MG63 (cell line): ENCODE measurements around the gene AHNAK. TPM values are rescaled to one million over a fixed set of nuclear protein-coding genes. Genes with fewer than 3 reads are reported as not detected.

Experiments
- DNase-seq: peaks from one replicate; pipeline ENCODE4 v3.0.0-alpha.2; 2020
- H3K27me3 ChIP-seq: fragments of 250-450 bp; sonication (Bioruptor Pico); 2 replicates; pipeline ENCODE4 v1.5.1; 2020; ENCODE audit warnings: mild to moderate bottlenecking, moderate library complexity
- H3K36me3 ChIP-seq: fragments of 250-450 bp; sonication (Bioruptor Pico); 2 replicates; pipeline ENCODE4 v1.5.1; 2020; ENCODE audit warnings: mild to moderate bottlenecking, moderate library complexity
- H3K4me3 ChIP-seq: fragments of 250-450 bp; sonication (Bioruptor Pico); 2 replicates; pipeline ENCODE4 v1.5.1; 2020; ENCODE audit warnings: mild to moderate bottlenecking, moderate library complexity
- H3K9me3 ChIP-seq: fragments of 250-450 bp; sonication (Bioruptor Pico); 2 replicates; pipeline ENCODE4 v1.5.1; 2020; ENCODE audit warnings: mild to moderate bottlenecking, moderate library complexity
- total RNA-seq: library from RNA; depleted of rRNA; stranded (reverse); fragments of >200 nt; shearing (Covaris generic); gene quantifications from 2 replicates; pipeline ENCODE4 v1.2.3, GENCODE V29; 2014; ENCODE audit warnings: low replicate concordance

Gene AHNAK
- total RNA-seq, 1 experiment from 2014 or later, result 110 TPM

DNA sequence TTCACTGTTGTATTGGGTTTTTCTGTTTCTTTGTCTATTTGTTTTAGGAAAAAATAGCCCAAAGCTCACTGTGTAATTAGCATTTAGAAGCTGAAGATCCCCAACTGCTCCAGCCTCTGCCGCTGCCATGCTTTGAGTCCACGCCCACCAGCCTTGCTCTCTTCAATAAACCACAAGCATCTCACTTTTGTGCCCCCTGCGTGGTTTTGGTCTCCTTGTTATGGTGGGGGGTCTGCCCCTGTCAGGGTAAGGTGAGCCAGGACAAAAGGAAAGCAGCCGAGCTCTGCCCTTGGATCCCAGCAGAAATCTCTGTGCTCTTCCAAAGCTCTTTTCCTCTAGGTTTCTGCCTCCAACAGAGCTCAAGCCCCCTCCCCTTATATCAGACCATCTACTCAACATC is 123.6 kb downstream of the AHNAK start:
- no peaks in the 10 kb centered on the region for H3K27me3 ChIP-seq
- H3K4me3 ChIP-seq, result no peak overlapping the region
- H3K9me3 ChIP-seq, result no peaks in the 10 kb centered on the region
- no peak for DNase-seq
- H3K36me3 ChIP-seq, result no peaks in the 10 kb centered on the region

DNA sequence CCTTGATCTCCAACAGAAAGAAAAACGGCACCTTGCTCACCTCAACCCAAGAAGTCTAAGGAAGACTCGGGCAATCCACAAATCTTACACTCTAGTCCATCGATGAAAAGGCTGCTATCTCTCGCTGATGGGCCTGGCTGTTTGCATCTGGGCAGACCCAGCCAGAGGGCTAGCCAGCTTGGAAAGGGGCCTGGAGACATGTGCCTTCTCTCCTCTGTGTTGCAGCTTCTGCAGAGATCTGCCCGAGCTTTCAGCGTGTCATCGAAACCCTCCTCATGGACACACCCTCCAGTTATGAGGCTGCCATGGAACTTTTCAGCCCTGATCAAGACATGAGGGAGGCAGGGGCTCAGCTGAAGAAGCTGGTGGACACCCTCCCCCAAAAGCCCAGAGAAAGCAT is 124.6 kb downstream of the AHNAK start:
- no peak for DNase-seq
- H3K9me3 ChIP-seq, result no peaks in the 10 kb centered on the region

GRCh38 chr11:62420882-62421281 is 125.7 kb downstream of the AHNAK start:
- no peaks in the 10 kb centered on the region for H3K9me3 ChIP-seq
- no peak for DNase-seq
- no peaks in the 10 kb centered on the region for H3K36me3 ChIP-seq
- H3K27me3 ChIP-seq, result no peaks in the 10 kb centered on the region
- H3K4me3 ChIP-seq, result no peak overlapping the region

More for the DNA sequence above, 124.6 kb downstream of the AHNAK start:
- H3K27me3 ChIP-seq, result no peaks in the 10 kb centered on the region
- no peaks in the 10 kb centered on the region for H3K36me3 ChIP-seq
- H3K4me3 ChIP-seq, result no peak overlapping the region

GRCh38 chr11:62419943-62420342 is 126.7 kb downstream of the AHNAK start:
- no peak for DNase-seq

DNA sequence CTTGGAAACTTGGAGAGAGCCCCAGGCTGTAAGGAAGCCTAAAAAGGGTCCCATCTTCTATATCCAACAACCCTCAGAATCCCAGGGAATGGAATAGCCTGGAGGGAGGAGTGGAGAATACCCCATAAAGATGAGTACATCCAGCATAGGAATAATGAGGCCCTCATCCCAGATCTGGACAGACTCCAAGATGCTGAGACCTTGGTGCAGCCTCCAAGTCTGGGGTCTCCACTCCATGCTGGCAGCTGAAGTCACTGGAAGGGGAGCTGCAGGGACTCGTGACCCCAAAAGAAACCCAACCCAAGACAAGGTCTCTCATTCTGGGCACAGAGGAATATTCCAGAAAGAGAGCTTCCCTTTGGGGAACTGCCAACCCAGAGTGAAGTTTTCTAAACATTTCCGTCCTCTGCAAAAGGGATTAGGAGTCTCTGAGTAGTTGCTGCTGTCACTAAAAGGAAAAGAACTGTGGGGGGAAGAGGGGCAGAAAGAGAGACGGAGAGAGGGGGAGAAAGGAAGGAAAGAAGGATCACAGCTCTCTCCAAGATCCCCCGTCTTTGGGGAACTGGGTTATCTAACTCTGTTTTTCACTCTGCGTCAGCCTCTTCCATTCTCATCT is 127.2 kb downstream of the AHNAK start:
- DNase-seq, result no peak
- no peaks in the 10 kb centered on the region for H3K36me3 ChIP-seq
- H3K9me3 ChIP-seq, result no peaks in the 10 kb centered on the region
- no peak overlapping the region for H3K4me3 ChIP-seq
- H3K27me3 ChIP-seq, result no peaks in the 10 kb centered on the region

More at GRCh38 chr11:62419943-62420342, 126.7 kb downstream of the AHNAK start:
- no peaks in the 10 kb centered on the region for H3K9me3 ChIP-seq
- no peaks in the 10 kb centered on the region for H3K36me3 ChIP-seq
- no peaks in the 10 kb centered on the region for H3K27me3 ChIP-seq
- H3K4me3 ChIP-seq, result no peak overlapping the region

DNA sequence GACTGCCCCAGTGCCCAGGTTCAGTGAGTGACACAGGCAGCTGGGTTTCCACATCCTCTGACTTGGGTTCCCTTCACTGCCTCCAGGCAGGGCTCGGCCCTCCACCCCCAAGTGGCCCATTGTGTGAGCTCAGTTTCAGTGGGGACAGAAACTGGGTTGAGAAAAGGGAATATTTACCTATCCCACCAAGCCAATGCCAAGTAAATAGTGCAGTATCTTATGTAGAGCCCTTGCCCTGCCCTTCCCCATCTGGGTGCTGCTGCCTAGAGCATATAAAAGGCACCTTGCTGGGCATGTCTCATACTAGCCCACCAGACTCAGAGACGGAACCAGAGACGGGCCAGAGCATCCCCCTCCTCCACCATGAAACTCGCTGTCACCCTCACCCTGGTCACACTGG is 127.9 kb downstream of the AHNAK start, which contains the start of gene SCGB1A1:
Gene SCGB1A1, plus strand, starts transcription at position 301 of the 400 bp plus-strand sequence. Its CDS starts 63 bp downstream, at position 364.
- H3K4me3 ChIP-seq, result no peak within 1 kb of the TSS
- no peaks in the 10 kb centered on the region for H3K36me3 ChIP-seq
- no peaks in the 10 kb centered on the region for H3K9me3 ChIP-seq
- DNase-seq, result no peak
- H3K27me3 ChIP-seq, result no peaks in the 10 kb centered on the region

DNA sequence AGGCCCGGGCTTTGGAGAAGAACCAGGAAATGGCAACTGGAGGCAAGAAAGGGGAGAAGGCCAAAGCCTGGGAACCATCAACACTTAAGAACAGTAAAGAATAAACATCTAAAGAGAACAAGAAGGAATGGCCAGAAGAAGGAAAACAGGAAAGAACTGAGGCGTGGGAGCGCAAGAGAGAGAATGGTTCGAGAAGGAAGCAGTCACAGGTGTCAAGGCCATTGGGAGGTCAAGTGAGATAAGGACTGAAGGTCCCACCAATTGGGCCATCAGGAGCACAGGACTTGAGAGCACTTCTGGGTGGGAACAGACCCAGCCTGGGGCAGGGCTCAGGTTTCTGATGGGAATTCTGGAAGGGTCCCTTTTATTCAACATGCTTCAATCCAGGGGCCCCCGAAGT is 128.5 kb downstream of the AHNAK start:
- Histone ChIP-seq H3K27me3 (no peaks in the 10 kb centered on the region), H3K4me3 (no peak overlapping the region), H3K36me3 (no peaks in the 10 kb centered on the region), H3K9me3 (no peaks in the 10 kb centered on the region)
- no peak for DNase-seq

DNA sequence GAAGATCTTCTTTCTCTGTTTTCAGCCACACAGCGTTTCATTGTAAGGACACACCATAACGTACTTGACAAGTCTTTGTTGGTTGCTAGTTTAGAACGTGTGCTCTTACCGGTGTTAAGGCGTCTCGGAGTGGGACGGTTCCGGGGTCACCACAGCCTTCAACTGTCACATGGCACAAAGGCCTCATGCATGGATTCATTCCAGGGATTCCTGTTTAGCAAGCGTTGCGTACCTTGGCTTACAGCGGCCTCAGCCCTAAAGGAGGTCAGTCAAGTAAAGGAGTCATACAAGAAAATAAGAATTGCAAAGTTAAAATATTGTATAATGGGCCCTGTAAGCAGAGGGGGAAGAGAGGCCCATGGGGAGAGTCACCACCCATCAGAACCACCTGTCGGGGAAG is 130.0 kb downstream of the AHNAK start:
- H3K36me3 ChIP-seq, result no peaks in the 10 kb centered on the region
- no peak for DNase-seq
- no peaks in the 10 kb centered on the region for H3K27me3 ChIP-seq
- no peak overlapping the region for H3K4me3 ChIP-seq
- no peaks in the 10 kb centered on the region for H3K9me3 ChIP-seq

GRCh38 chr11:62413060-62413696 is 133.4 kb downstream of the AHNAK start:
- Histone ChIP-seq H3K27me3 (no peaks in the 10 kb centered on the region), H3K36me3 (no peaks in the 10 kb centered on the region), H3K9me3 (no peaks in the 10 kb centered on the region), H3K4me3 (no peak overlapping the region)
- no peak for DNase-seq

- no peak for DNase-seq
- no peaks in the 10 kb centered on the region for H3K36me3 ChIP-seq
- H3K27me3 ChIP-seq, result no peaks in the 10 kb centered on the region
- no peaks in the 10 kb centered on the region for H3K9me3 ChIP-seq
- H3K4me3 ChIP-seq, result no peak overlapping the region
Observed at GRCh38 chr11:62411524-62411923, 135.1 kb downstream of the AHNAK start.

DNA sequence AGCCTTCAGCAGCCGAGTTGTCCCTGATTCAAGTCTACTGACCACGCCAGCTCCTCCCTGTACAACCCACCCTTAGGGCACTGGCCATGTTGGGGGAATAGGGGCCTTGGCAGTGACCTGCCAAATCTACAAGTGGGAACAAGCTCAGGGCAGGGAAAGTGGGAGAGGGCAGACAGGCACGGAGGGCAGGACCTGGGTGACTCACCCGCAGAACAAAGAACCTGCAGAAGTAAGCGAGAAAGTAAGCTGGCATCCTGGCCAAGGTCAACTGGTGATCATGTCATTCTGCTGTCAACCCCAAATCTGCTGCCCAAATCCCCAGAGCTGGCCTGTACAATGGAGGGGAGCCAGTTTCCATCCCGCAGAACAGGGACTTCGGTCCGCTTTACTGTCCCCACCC is 135.6 kb downstream of the AHNAK start:
- Histone ChIP-seq H3K36me3 (no peaks in the 10 kb centered on the region), H3K9me3 (no peaks in the 10 kb centered on the region), H3K27me3 (no peaks in the 10 kb centered on the region), H3K4me3 (no peak overlapping the region)
- no peak for DNase-seq

- Histone ChIP-seq H3K4me3 (no peak overlapping the region), H3K36me3 (no peaks in the 10 kb centered on the region), H3K9me3 (no peaks in the 10 kb centered on the region), H3K27me3 (no peaks in the 10 kb centered on the region)
- DNase-seq, result no peak
Observed at GRCh38 chr11:62409831-62410230, 136.8 kb downstream of the AHNAK start.

- Histone ChIP-seq H3K27me3 (no peaks in the 10 kb centered on the region), H3K9me3 (no peaks in the 10 kb centered on the region), H3K4me3 (no peak overlapping the region), H3K36me3 (no peaks in the 10 kb centered on the region)
- DNase-seq, result no peak
Observed at GRCh38 chr11:62406034-62406433, 140.6 kb downstream of the AHNAK start.

DNA sequence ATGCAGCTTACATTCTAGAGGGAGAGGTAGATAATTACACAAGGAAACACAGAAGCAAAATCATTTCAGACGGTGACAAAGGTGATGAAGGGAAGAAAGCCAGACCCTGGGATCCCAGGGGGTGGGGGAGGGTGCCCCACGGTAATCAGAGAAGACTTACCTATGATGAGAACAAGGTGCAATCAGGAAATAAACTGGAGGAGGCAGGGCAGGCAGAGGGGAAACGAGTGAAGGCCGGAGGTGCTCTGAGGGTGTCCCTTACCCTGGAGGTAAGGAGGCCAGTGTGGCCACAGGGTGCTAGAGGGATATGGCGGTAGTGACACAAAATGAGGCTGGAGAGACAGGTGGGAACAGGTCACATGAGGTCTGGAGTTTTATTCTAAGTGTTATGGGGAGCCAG is 141.7 kb downstream of the AHNAK start:
- no peaks in the 10 kb centered on the region for H3K9me3 ChIP-seq
- no peak for DNase-seq
- no peaks in the 10 kb centered on the region for H3K36me3 ChIP-seq
- H3K27me3 ChIP-seq, result no peaks in the 10 kb centered on the region
- H3K4me3 ChIP-seq, result no peak overlapping the region

GRCh38 chr11:62404435-62404834 is 142.2 kb downstream of the AHNAK start:
- Histone ChIP-seq H3K27me3 (no peaks in the 10 kb centered on the region), H3K36me3 (no peaks in the 10 kb centered on the region), H3K9me3 (no peaks in the 10 kb centered on the region), H3K4me3 (no peak overlapping the region)
- DNase-seq, result no peak

GRCh38 chr11:62402960-62403730 is 143.5 kb downstream of the AHNAK start:
- no peaks in the 10 kb centered on the region for H3K9me3 ChIP-seq
- no peak for DNase-seq

GRCh38 chr11:62402226-62402959 is 144.2 kb downstream of the AHNAK start:
- Histone ChIP-seq H3K9me3 (no peaks in the 10 kb centered on the region), H3K4me3 (no peak overlapping the region), H3K36me3 (no peaks in the 10 kb centered on the region), H3K27me3 (no peaks in the 10 kb centered on the region)
- peak; percentile 33 for DNase-seq

More at GRCh38 chr11:62402960-62403730, 143.5 kb downstream of the AHNAK start:
- Histone ChIP-seq H3K27me3 (no peaks in the 10 kb centered on the region), H3K36me3 (no peaks in the 10 kb centered on the region), H3K4me3 (no peak overlapping the region)
